HepG2 (cell line): ENCODE measurements around the gene IFIT1. TPM values are rescaled to one million over a fixed set of nuclear protein-coding genes. Genes with fewer than 3 reads are reported as not detected.
"Not testable (repeated sequence)": the region's sequence is repeated elsewhere in the genome, so short reads cannot be mapped to it uniquely, and the experiment has no call there.

Experiments
- ATAC-seq: fragments of 200-7000 bp; cut with Tn5 transposase; 3 replicates; pipeline ENCODE4 v1.9.1; 2020; ENCODE audit warnings: mild to moderate bottlenecking, moderate library complexity
- BruUV-seq: library from RNA; stranded (reverse); fragments of 400-500 nt; replicated peaks from 2 replicates; lab custom pipeline; 2021; lab: Mats Ljungman, UMichigan
- CTCF ChIA-PET: fragments of 300-600 bp; formaldehyde crosslinking; extraction: SDS; loops from one replicate; lab custom pipeline; 2021; ENCODE audit warnings: low total read pairs, inconsistent platforms, low intra/inter-chr PET ratio; lab: Yijun Ruan, JAX
- POLR2A ChIA-PET: fragments of 350-600 bp; sonication (Branson Sonifier 250); formaldehyde crosslinking; loops from one replicate; lab custom pipeline; 2020; ENCODE audit warnings: antibody characterized with exemption, inconsistent platforms; lab: Yijun Ruan, JAX
- DNase-seq: peaks from one replicate; pipeline ENCODE4 v3.0.0-alpha.2; 2015; ENCODE audit warnings: low spot score
- FAIRE-seq: peaks from 3 replicates; lab custom pipeline; 2011; peaks lifted over from hg19 to GRCh38; lab: Jason Lieb, UNC
- H2AFZ ChIP-seq: one replicate; pipeline ENCODE4 v1.6.1; 2011; ENCODE audit warnings: low read length, inconsistent platforms
- H3K27ac ChIP-seq: fragments of 300-600 bp; 3 replicates; pipeline ENCODE4 v1.8.0; 2011; ENCODE audit warnings: mixed run types, mild to moderate bottlenecking, mixed read lengths, low read length, inconsistent platforms; ENCODE audit not compliant: insufficient read depth; ENCODE audit errors: extremely low read length
- H3K27me3 ChIP-seq, 2 experiments: fragments of 200-600 bp in 1 of 2; 2 replicates in 1 of 2; 3 replicates in 1 of 2; pipeline versions ENCODE4 v1.6.0 to v1.8.0; 2011; ENCODE audit warnings: low read length in 2 of 2, mild to moderate bottlenecking in 2 of 2, moderate library complexity in 2 of 2, inconsistent platforms in 1 of 2; ENCODE audit not compliant: insufficient read depth in 2 of 2, control insufficient read depth in 1 of 2
- H3K36me3 ChIP-seq, 2 experiments: fragments of 200-600 bp in 1 of 2; replicated peaks in 1 of 2; 2 replicates in 1 of 2; 3 replicates in 1 of 2; pipeline versions ENCODE4 v1.5.1 to v1.8.0; 2011; ENCODE audit warnings: low read length in 2 of 2, inconsistent platforms in 1 of 2; ENCODE audit not compliant: insufficient read depth in 2 of 2, control insufficient read depth in 1 of 2
- H3K4me1 ChIP-seq: 2 replicates; pipeline ENCODE4 v1.5.1; 2012; ENCODE audit warnings: low read length, inconsistent platforms; ENCODE audit not compliant: insufficient read depth
- H3K4me2 ChIP-seq: 2 replicates; pipeline ENCODE4 v1.6.0; 2011; ENCODE audit warnings: low read depth, low read length, inconsistent platforms
- H3K4me3 ChIP-seq, 3 experiments: fragments of 200-600 bp in 1 of 3; sonication (generic), shearing (Covaris generic) in 1 of 3; replicated peaks in 1 of 3; 2 replicates each; pipeline ENCODE4 v1.5.1; 2011 to 2016; ENCODE audit warnings: low read length in 3 of 3, inconsistent platforms in 2 of 3, low read depth in 2 of 3, mild to moderate bottlenecking in 2 of 3, control low read depth in 1 of 3, mixed read lengths in 1 of 3; ENCODE audit not compliant: insufficient read depth in 1 of 3
- H3K79me2 ChIP-seq: one replicate; pipeline ENCODE4 v1.6.1; 2011; ENCODE audit warnings: low read length, inconsistent platforms; ENCODE audit not compliant: insufficient read depth
- H3K9ac ChIP-seq: 2 replicates; pipeline ENCODE4 v1.6.0; 2011; ENCODE audit warnings: mild to moderate bottlenecking, low read depth, low read length, inconsistent platforms; ENCODE audit not compliant: insufficient read depth
- H3K9me3 ChIP-seq: 2 replicates; pipeline ENCODE4 v1.5.1; 2012; ENCODE audit warnings: mild to moderate bottlenecking, low read length
- H4K20me1 ChIP-seq: 2 replicates; pipeline ENCODE4 v1.6.0; 2011; ENCODE audit warnings: inconsistent platforms, mild to moderate bottlenecking, low read length, moderate library complexity; ENCODE audit not compliant: insufficient read depth
- ATF7 ChIP-seq, 2 experiments: fragments of 450-650 bp in 1 of 2; sonication (generic) in 1 of 2; formaldehyde crosslinking in 1 of 2; IDR thresholded peaks; 2 replicates each; pipeline versions ENCODE4 v1.4.0 to v1.6.1; 2016 to 2020; ENCODE audit warnings: antibody characterized with exemption in 1 of 2, mild to moderate bottlenecking in 1 of 2, missing genetic modification reagents in 1 of 2
- BCLAF1 ChIP-seq: fragments of 450-650 bp; IDR thresholded peaks from 2 replicates; pipeline ENCODE4 v1.6.1; 2017; ENCODE audit warnings: mild to moderate bottlenecking
- HDAC1 ChIP-seq: sonication (generic); formaldehyde crosslinking; IDR thresholded peaks from 2 replicates; pipeline ENCODE4 v1.5.1; 2020; ENCODE audit warnings: mild to moderate bottlenecking, missing genetic modification reagents
- KMT2B ChIP-seq: IDR thresholded peaks from 2 replicates; pipeline ENCODE4 v1.6.1; 2016; ENCODE audit warnings: missing genetic modification reagents, missing compliant biosample characterization
- PHF21A ChIP-seq: sonication (generic); formaldehyde crosslinking; IDR thresholded peaks from 2 replicates; pipeline ENCODE4 v1.5.0; 2020; ENCODE audit warnings: mild to moderate bottlenecking, missing genetic modification reagents
- TBX2 ChIP-seq: sonication (generic); formaldehyde crosslinking; IDR thresholded peaks from 2 replicates; pipeline ENCODE4 v1.5.0; 2020; ENCODE audit warnings: missing genetic modification reagents, mild to moderate bottlenecking, borderline replicate concordance
- ZNF564 ChIP-seq: sonication (generic); formaldehyde crosslinking; IDR thresholded peaks from 2 replicates; pipeline ENCODE4 v1.8.1; 2023; ENCODE audit warnings: mild to moderate bottlenecking, missing genetic modification reagents
- ZNF574 ChIP-seq: sonication (generic); formaldehyde crosslinking; IDR thresholded peaks from 2 replicates; pipeline ENCODE4 v1.4.0; 2020; ENCODE audit warnings: missing genetic modification reagents
- WGBS: methylation state at CpG from one replicate; pipeline ENCODE4 v1.1.6; 2017; ENCODE audit warnings: low lambda C conversion rate; 5-methylcytosine and 5-hydroxymethylcytosine counted together
- in situ Hi-C: cut with HindIII; loops from 2 replicates; pipeline ENCODE4 v1.10.0; 2017; ENCODE audit warnings: low pct_unique_long_range_greater_than_20kb; ENCODE audit not compliant: extremely low pct_ligation_motif_present
- intact Hi-C: fragments of 100-400 bp; cut with micrococcal nuclease; formaldehyde crosslinking; loops from one replicate; pipeline ENCODE4 v1.10.0; 2022; ENCODE audit not compliant: unreplicated experiment
- polyA plus RNA-seq, 8 experiments: library from polyadenylated mRNA; depleted of rRNA in 3 of 8; stranded (reverse) in 7 of 8; unstranded in 1 of 8; fragments of >200 nt; fragmentation: Illumina TruSeq in 4 of 8; extraction: Trizol in 4 of 8; gene quantifications; 2 replicates each; pipeline versions ENCODE4 v1.2.1 to v1.2.3, GENCODE V29; 2011 to 2016; ENCODE audit warnings: low read depth in 4 of 8, missing spikeins in 1 of 8, mixed read lengths in 1 of 8; ENCODE audit not compliant: insufficient read depth in 1 of 8
- total RNA-seq, 5 experiments: library from RNA; depleted of rRNA; stranded (reverse); fragments of >200 nt; fragmentation: Illumina TruSeq; extraction: Trizol; gene quantifications; 2 replicates each; pipeline ENCODE4 v1.2.3, GENCODE V29; 2016; ENCODE audit warnings: low read depth in 1 of 5

IFIT1 gene
- total and polyA plus RNA-seq, 2 of the 13 experiments (the other 11 are each of a cell fraction or from before 2014, with no cell fraction given) = 1.5 to 5.5 TPM

DNA sequence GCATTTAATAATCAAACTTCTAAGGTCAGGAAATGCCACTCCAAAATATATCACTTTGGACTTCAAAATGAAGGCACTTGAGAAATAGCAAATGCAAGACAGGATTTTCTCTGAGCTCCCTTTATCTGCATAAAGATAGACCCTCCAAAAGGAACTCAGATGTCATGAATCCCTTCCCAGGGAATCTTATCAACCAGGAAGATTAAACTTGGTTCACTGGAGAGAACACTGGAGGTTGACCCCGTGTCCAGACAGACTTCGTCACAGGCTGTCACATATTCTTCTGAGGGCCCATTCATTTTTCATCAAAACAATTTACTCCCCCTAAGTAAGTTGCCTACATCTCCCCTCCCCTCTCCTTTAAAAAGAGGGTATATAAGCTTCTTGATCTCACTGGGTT, 43.4 kb upstream of the IFIT1 start (continued):
- no peak for TF ChIP-seq BCLAF1
- TF ChIP-seq ZNF564 = no peak
- TF ChIP-seq KMT2B (CRISPR knock-in tag) = no peak
- TF ChIP-seq, all 625 proteins: peak for 0

GRCh38 chr10:89350631-89351315, 41.6 kb upstream of the IFIT1 start:
- Histone ChIP-seq H3K27ac (peak overlapping the region; percentile 68), H3K4me3 (peak overlapping the region; percentile 30 to 56 (median 41); a peak in 5 of 6 replicates), H3K4me1 (peaks cover 75% of the 10 kb centered on the region), H3K4me2 (peak overlapping the region; percentile 69), H3K9ac (peak overlapping the region; percentile 52; the same call in 1 of the 2 replicates)
- H3K9me3 ChIP-seq; BruUV-seq; H3K79me2 ChIP-seq; DNase-seq; H3K27me3 ChIP-seq; FAIRE-seq; CTCF ChIA-PET; in situ Hi-C loops; intact Hi-C loops; H3K36me3 ChIP-seq; H4K20me1 ChIP-seq; H2AFZ ChIP-seq; TF ChIP-seq ATF7 (CRISPR knock-in tag; IDR thresholded peaks at IDR 0.05): not testable (repeated sequence)
- POLR2A ChIA-PET = interaction anchor here (1.0 to 3.5 kb wide), 7 partner anchors 19 to 293 kb away, joined by 3 to 17 read pairs (median 4); partner anchors contain the start of genes IFIT1, IFIT2 and IFIT3
- TF ChIP-seq ZNF574 (0 out of 2 replicates have a peak, but pooled peaks have one; percentile 17), PHF21A (CRISPR knock-in tag) (0 out of 2 replicates have a peak, but pooled peaks have one; percentile 6), TBX2 (CRISPR knock-in tag) (0 out of 2 replicates have a peak, but pooled peaks have one; percentile 10), ATF7 (IDR thresholded peaks at IDR 0.05) (0 out of 2 replicates have a peak, but pooled peaks have one; percentile 45), HDAC1 (peak; percentile 32; the same call in 1 of the 2 replicates)
- ATAC-seq = peak; percentile 36
- WGBS = 2% methylated on average over 7 of the region's 7 CpGs
